Astrocyte (in vitro differentiated cells and primary cell): ENCODE measurements around the gene GAS6. TPM values are rescaled to one million over a fixed set of nuclear protein-coding genes. Genes with fewer than 3 reads are reported as not detected.

ENCODE experiments used
- DNase-seq: peaks from one replicate; pipeline ENCODE4 v3.0.0-alpha.2; 2010; ENCODE audit warnings: low read depth
- FAIRE-seq: peaks from 2 replicates; lab custom pipeline; 2011; peaks lifted over from hg19 to GRCh38; lab: Jason Lieb, UNC
- H2AFZ ChIP-seq: 2 replicates; pipeline ENCODE4 v1.6.0; 2012; ENCODE audit warnings: low read depth, low read length, inconsistent platforms
- H3K27ac ChIP-seq: 2 replicates; pipeline ENCODE4 v1.5.1; 2011; ENCODE audit warnings: low read depth, low read length, inconsistent platforms
- H3K27me3 ChIP-seq: 2 replicates; pipeline ENCODE4 v1.6.0; 2011; ENCODE audit warnings: low read length, inconsistent platforms; ENCODE audit not compliant: insufficient read depth
- H3K36me3 ChIP-seq: 2 replicates; pipeline ENCODE4 v1.5.1; 2011; ENCODE audit warnings: low read length, inconsistent platforms; ENCODE audit not compliant: insufficient read depth
- H3K4me1 ChIP-seq: 2 replicates; pipeline ENCODE4 v1.5.1; 2011; ENCODE audit warnings: low read length, inconsistent platforms; ENCODE audit not compliant: insufficient read depth
- H3K4me2 ChIP-seq: 2 replicates; pipeline ENCODE4 v1.6.0; 2012; ENCODE audit warnings: low read length, inconsistent platforms
- H3K4me3 ChIP-seq: 2 replicates; pipeline ENCODE4 v1.5.1; 2011; ENCODE audit warnings: low read depth, mild to moderate bottlenecking, low read length, inconsistent platforms; ENCODE audit not compliant: insufficient read depth
- H3K79me2 ChIP-seq: 2 replicates; pipeline ENCODE4 v1.6.0; 2012; ENCODE audit warnings: mild to moderate bottlenecking, low read length, inconsistent platforms; ENCODE audit not compliant: insufficient read depth
- H3K9ac ChIP-seq: 2 replicates; pipeline ENCODE4 v1.6.0; 2012; ENCODE audit warnings: mild to moderate bottlenecking, low read length, inconsistent platforms
- H3K9me3 ChIP-seq: 2 replicates; pipeline ENCODE4 v1.5.1; 2012; ENCODE audit warnings: low read depth, mild to moderate bottlenecking, low read length, inconsistent platforms; ENCODE audit not compliant: insufficient read depth
- H4K20me1 ChIP-seq: 2 replicates; pipeline ENCODE4 v1.6.0; 2012; ENCODE audit warnings: low read length, inconsistent platforms; ENCODE audit not compliant: insufficient read depth
- H3K27ac Mint-ChIP-seq: one replicate; pipeline ENCODE4 v1.8.0; 2021; ENCODE audit warnings: mild to moderate bottlenecking, mixed read lengths; ENCODE audit not compliant: unreplicated experiment
- H3K27me3 Mint-ChIP-seq: one replicate; pipeline ENCODE4 v1.8.0; 2021; ENCODE audit warnings: low read depth, mixed read lengths; ENCODE audit not compliant: unreplicated experiment
- H3K36me3 Mint-ChIP-seq: one replicate; pipeline ENCODE4 v1.8.0; 2021; ENCODE audit warnings: low read depth, mixed read lengths; ENCODE audit not compliant: unreplicated experiment
- H3K4me1 Mint-ChIP-seq: one replicate; pipeline ENCODE4 v1.8.0; 2021; ENCODE audit warnings: low read depth, mixed read lengths; ENCODE audit not compliant: unreplicated experiment
- H3K4me3 Mint-ChIP-seq: one replicate; pipeline ENCODE4 v1.8.0; 2021; ENCODE audit warnings: mild to moderate bottlenecking, moderate library complexity, mixed read lengths; ENCODE audit not compliant: unreplicated experiment
- H3K9me3 Mint-ChIP-seq: one replicate; pipeline ENCODE4 v1.8.0; 2021; ENCODE audit warnings: mild to moderate bottlenecking, mixed read lengths; ENCODE audit not compliant: unreplicated experiment
- CTCF ChIP-seq: IDR thresholded peaks from 2 replicates; pipeline ENCODE4 v1.5.1; 2011; ENCODE audit warnings: low read depth, mild to moderate bottlenecking, inconsistent platforms, low read length, moderate library complexity; ENCODE audit not compliant: insufficient read depth
- EZH2 ChIP-seq: IDR thresholded peaks from 2 replicates; pipeline ENCODE4 v1.6.1; 2012; ENCODE audit warnings: mild to moderate bottlenecking, low read length, inconsistent platforms; ENCODE audit not compliant: insufficient read depth
- total RNA-seq: library from RNA; stranded (reverse); gene quantifications from 2 replicates; pipeline ENCODE4 v1.2.1, GENCODE V29; 2021

Gene GAS6
- total RNA-seq, 1 donor from 2014 or later: 287 TPM

DNA sequence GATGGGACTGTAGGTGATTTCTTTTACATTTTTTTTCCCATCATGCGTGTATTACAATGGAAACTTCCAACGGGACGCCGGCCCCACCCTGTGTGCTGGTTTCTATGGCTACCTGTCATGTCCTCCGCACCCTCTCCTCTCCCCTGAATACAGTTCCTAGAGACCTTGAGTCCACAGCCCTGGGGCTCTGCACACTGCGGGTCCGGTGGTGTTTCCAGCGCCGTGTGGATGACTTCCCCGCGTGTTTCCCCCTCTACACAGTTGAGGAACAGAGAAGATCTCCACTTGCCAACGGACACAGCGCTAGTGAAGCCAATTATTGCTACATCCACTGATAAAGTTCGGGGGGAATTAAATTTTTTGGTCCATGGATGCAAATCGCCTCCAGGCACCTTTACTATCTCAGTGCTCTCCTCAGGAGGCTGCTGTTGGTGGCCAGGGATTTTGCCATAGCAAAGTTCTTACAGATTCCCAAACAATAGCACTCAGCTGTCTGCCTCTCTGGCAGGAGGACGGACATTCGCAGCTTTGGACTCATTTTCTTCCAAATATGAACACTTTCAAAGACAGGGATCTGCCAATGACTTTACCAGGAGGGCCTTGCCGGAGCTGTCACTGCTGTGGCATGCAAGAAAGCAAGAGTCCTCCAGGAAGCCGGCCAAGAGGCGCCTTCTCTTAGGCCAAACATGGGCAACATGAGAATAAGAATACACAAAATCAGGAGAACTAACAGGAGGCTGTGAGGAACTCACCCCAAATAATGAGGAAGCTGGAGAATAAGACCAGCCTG lies 39.3 kb upstream of the GAS6 start:
- TF ChIP-seq EZH2: no peak
- TF ChIP-seq CTCF: no peak
- no peaks in the 10 kb centered on the region for H3K27me3 Mint-ChIP-seq
- Histone ChIP-seq H3K9ac (no peak overlapping the region), H3K27me3 (no peaks in the 10 kb centered on the region), H3K9me3 (no peaks in the 10 kb centered on the region), H3K27ac (peak overlapping the region; percentile 24), H3K36me3 (no peaks in the 10 kb centered on the region), H3K79me2 (no peaks in the 10 kb centered on the region), H3K4me1 (peaks cover 30% of the 10 kb centered on the region), H3K4me2 (no peak overlapping the region), H2AFZ (peak overlapping the region; percentile 38), H4K20me1 (no peaks in the 10 kb centered on the region), H3K4me3 (no peak overlapping the region)
- H3K36me3 Mint-ChIP-seq: peaks cover 2% of the 10 kb centered on the region
- peak; percentile 73 for FAIRE-seq
- H3K4me3 Mint-ChIP-seq: no peak overlapping the region
- no peaks in the 10 kb centered on the region for H3K9me3 Mint-ChIP-seq
- H3K4me1 Mint-ChIP-seq: peaks cover 46% of the 10 kb centered on the region
- peak overlapping the region; percentile 94 for H3K27ac Mint-ChIP-seq
- DNase-seq: peak; percentile 69

- H3K27me3 ChIP-seq: no peaks in the 10 kb centered on the region
- no peak overlapping the region for H3K4me2 ChIP-seq
- peaks cover 30% of the 10 kb centered on the region for H3K4me1 ChIP-seq
- no peaks in the 10 kb centered on the region for H4K20me1 ChIP-seq
- DNase-seq (peak; percentile 30), FAIRE-seq (no peak)
- Mint-ChIP-seq H3K4me1 (peaks cover 46% of the 10 kb centered on the region), H3K4me3 (no peak overlapping the region), H3K27ac (no peak overlapping the region), H3K9me3 (no peaks in the 10 kb centered on the region), H3K27me3 (no peaks in the 10 kb centered on the region), H3K36me3 (peaks cover 2% of the 10 kb centered on the region)
- H3K9ac ChIP-seq: no peak overlapping the region
- no peaks in the 10 kb centered on the region for H3K36me3 ChIP-seq
- no peak overlapping the region for H3K27ac ChIP-seq
- H3K4me3 ChIP-seq: no peak overlapping the region
- no peaks in the 10 kb centered on the region for H3K79me2 ChIP-seq
- H2AFZ ChIP-seq: no peak overlapping the region
- H3K9me3 ChIP-seq: no peaks in the 10 kb centered on the region
- TF ChIP-seq EZH2 (no peak), CTCF (no peak)
These were observed 38.6 kb upstream of the GAS6 start for GRCh38 chr13:113902481-113902880.

- Histone ChIP-seq H3K4me2 (no peak overlapping the region), H3K4me3 (no peak overlapping the region), H3K4me1 (peaks cover 30% of the 10 kb centered on the region), H4K20me1 (no peaks in the 10 kb centered on the region), H3K27ac (no peak overlapping the region), H2AFZ (no peak overlapping the region), H3K36me3 (no peaks in the 10 kb centered on the region), H3K79me2 (no peaks in the 10 kb centered on the region), H3K27me3 (no peaks in the 10 kb centered on the region), H3K9ac (no peak overlapping the region), H3K9me3 (no peaks in the 10 kb centered on the region)
- no peak for FAIRE-seq
- no peak overlapping the region for H3K27ac Mint-ChIP-seq
- no peaks in the 10 kb centered on the region for H3K9me3 Mint-ChIP-seq
- H3K4me3 Mint-ChIP-seq: no peak overlapping the region
- no peak for DNase-seq
- peaks cover 49% of the 10 kb centered on the region for H3K4me1 Mint-ChIP-seq
- TF ChIP-seq EZH2: no peak
- TF ChIP-seq CTCF: no peak
- peaks cover 2% of the 10 kb centered on the region for H3K36me3 Mint-ChIP-seq
- H3K27me3 Mint-ChIP-seq: no peaks in the 10 kb centered on the region
These were observed 37.8 kb upstream of the GAS6 start for GRCh38 chr13:113901642-113902041.
